Vagina (tissue), 2 donors: ENCODE results near the gene RIC1.

Experiments
- CTCF ChIP-seq, 3 experiments: fragments of 450-650 bp in 2 of 3; fragments of 200-600 bp in 1 of 3; sonication (generic) in 1 of 3; IDR thresholded peaks; one replicate each; pipeline ENCODE4 v1.5.1; 2017 to 2019; ENCODE audit warnings: antibody characterized with exemption in 3 of 3, mild to moderate bottlenecking in 2 of 3, moderate library complexity in 2 of 3
- POLR2A ChIP-seq, 2 donors: fragments of 450-650 bp; IDR thresholded peaks; one replicate each; pipeline ENCODE4 v1.6.1; 2017; ENCODE audit warnings: antibody characterized with exemption in 2 of 2, mild to moderate bottlenecking in 2 of 2, moderate library complexity in 2 of 2
- POLR2AphosphoS5 ChIP-seq, 2 donors: sonication (generic); formaldehyde crosslinking; IDR thresholded peaks; one replicate each; pipeline ENCODE4 v1.9.0; 2017; ENCODE audit warnings: antibody characterized with exemption in 2 of 2, mild to moderate bottlenecking in 2 of 2, low read depth in 1 of 2; ENCODE audit not compliant: insufficient read depth in 1 of 2

- TF ChIP-seq POLR2AphosphoS5 (IDR thresholded peaks at IDR 0.05; ENCODE audit: insufficient read depth in 1 of 2, low read depth in 1 of 2): no peak
- no peak for TF ChIP-seq CTCF (IDR thresholded peaks at IDR 0.05)
- TF ChIP-seq POLR2A (IDR thresholded peaks at IDR 0.05): no peak
Observed at GRCh38 chr9:5789489-5789888, 160.6 kb downstream of the RIC1 start.
